SK-N-MC (cell line): ENCODE results near the gene ABTB2.

Source experiments
- EZH2 ChIP-seq: fragments of 200-600 bp; sonication (generic); IDR thresholded peaks from one replicate; pipeline ENCODE4 v1.6.1; 2017; ENCODE audit warnings: antibody characterized with exemption
- POLR2AphosphoS5 ChIP-seq: IDR thresholded peaks from 2 replicates; pipeline ENCODE4 v1.6.1; 2012; ENCODE audit warnings: mild to moderate bottlenecking, low read depth, low read length, borderline replicate concordance

DNA sequence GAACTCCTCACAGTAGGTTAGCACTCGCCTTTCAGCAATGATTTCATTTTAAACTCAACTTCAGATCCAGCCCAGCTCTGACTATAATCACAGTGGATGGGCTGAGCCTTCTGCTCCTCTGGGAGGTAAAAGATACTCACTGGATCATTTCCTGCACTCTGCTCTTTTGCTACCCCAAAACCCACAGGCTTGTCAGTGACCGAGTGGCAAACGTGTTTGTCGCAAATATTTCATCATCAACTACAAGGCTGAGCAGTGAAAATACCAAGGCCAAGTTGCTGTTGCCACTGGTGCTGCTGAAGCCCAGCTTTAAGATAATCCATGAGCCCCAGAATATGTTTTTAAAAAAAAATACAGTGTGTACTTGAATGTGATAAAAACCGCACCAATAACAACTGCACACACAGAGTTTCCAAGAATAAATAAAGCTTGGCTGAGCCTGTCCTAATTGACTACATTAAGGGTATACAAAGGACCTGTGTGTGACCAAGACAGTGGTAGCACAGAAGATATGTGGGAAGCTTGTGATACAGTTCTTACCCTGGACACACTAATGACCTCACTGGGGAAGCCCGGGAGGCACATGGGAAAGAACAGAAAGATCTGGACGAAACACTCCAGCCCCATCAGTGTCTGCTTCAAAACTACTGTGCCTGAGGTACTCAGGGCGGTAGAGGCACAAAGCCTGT is 41.3 kb downstream of the ABTB2 start:
- TF ChIP-seq EZH2 (no peak), POLR2AphosphoS5 (no peak)
